HCT116 (cell line): ENCODE measurements around the gene MTF2.
"Not testable (repeated sequence)": the region's sequence is repeated elsewhere in the genome, so short reads cannot be mapped to it uniquely, and the experiment has no call there.

Experiments used
- EZH2 ChIP-seq: fragments of 200-600 bp; sonication (generic); IDR thresholded peaks from 2 replicates; pipeline ENCODE4 v1.6.1; 2017; ENCODE audit warnings: antibody characterized with exemption, mixed run types
- TCF7L2 ChIP-seq: IDR thresholded peaks from 2 replicates; pipeline ENCODE4 v1.7.0; 2011; ENCODE audit warnings: borderline replicate concordance, inconsistent platforms; ENCODE audit not compliant: insufficient read depth, insufficient read length; ENCODE audit errors: extremely low read depth

DNA sequence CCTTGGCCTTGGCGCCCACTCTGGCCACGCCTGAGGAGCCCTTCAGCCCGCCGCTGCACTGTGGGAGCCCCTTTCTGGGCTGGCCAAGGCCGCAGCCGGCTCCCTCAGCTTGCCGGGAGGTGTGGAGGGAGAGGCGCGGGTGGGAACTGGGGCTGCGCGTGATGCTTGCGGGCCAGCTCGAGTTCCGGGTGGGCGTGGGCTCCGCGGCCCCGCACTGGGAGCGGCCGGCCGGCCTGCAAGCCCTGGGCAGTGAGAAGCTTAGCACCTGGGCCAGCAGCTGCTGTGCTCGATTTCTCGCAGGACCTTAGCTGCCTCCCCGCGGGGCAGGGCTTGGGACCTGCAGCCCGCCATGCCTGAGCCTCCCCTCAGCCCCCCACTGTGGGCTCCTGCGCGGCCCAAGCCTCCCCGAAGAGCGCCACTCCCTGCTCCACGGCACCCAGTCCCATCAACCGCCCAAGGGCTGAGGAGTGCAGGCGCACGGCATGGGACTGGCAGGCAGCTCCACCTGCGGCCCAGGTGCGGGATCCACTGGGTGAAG, 91.1 kb downstream of the MTF2 start:
- TF ChIP-seq TCF7L2, EZH2: not testable (repeated sequence)
